ENCODE data around the gene DOCK9. TPM values are rescaled to one million over a fixed set of nuclear protein-coding genes. Genes with fewer than 3 reads are reported as not detected.

The DOCK9 gene
- total RNA-seq, 1 experiment from 2014 or later = 36.6 TPM

DNA sequence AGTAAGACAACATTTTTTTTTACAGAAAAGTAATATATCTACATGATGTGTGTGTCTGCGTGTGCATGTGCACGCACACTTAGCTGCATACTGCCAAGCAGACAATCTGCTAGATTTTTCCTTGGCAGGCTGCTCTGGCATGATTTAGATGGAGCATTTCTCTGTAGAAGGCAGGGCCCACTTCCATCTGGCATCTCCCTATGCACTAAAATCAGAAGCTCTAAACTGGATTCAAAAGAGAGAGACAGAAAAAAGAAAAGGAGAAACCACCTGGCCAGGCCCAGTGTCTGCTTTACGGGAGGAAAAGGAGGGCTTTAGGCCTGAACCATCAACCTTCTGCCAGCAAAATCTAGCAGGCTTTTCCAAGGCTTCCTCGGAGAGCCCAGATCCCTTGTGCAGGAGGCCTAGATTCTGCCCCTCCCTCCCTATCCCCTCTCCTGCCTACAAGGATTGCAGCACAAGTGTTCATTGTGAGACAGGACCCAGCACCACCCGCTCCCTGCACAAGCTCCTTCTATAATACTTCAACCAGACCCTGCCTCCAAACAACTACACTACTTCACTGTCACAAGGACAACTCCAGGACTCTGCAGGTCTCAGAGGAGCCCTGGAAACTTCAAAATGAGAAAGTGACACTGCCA lies 99.3 kb downstream of the DOCK9 start (continued):
- TF ChIP-seq, protein P1, sequence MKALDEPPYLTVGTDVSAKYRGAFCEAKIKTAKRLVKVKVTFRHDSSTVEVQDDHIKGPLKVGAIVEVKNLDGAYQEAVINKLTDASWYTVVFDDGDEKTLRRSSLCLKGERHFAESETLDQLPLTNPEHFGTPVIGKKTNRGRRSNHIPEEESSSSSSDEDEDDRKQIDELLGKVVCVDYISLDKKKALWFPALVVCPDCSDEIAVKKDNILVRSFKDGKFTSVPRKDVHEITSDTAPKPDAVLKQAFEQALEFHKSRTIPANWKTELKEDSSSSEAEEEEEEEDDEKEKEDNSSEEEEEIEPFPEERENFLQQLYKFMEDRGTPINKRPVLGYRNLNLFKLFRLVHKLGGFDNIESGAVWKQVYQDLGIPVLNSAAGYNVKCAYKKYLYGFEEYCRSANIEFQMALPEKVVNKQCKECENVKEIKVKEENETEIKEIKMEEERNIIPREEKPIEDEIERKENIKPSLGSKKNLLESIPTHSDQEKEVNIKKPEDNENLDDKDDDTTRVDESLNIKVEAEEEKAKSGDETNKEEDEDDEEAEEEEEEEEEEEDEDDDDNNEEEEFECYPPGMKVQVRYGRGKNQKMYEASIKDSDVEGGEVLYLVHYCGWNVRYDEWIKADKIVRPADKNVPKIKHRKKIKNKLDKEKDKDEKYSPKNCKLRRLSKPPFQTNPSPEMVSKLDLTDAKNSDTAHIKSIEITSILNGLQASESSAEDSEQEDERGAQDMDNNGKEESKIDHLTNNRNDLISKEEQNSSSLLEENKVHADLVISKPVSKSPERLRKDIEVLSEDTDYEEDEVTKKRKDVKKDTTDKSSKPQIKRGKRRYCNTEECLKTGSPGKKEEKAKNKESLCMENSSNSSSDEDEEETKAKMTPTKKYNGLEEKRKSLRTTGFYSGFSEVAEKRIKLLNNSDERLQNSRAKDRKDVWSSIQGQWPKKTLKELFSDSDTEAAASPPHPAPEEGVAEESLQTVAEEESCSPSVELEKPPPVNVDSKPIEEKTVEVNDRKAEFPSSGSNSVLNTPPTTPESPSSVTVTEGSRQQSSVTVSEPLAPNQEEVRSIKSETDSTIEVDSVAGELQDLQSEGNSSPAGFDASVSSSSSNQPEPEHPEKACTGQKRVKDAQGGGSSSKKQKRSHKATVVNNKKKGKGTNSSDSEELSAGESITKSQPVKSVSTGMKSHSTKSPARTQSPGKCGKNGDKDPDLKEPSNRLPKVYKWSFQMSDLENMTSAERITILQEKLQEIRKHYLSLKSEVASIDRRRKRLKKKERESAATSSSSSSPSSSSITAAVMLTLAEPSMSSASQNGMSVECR (CRISPR knock-in tag; IDR thresholded peaks at IDR 0.05; ENCODE audit: borderline replicate concordance) = no peak
- no peak for TF ChIP-seq TP53 (CRISPR knock-in tag; IDR thresholded peaks at IDR 0.05)
- no peak for TF ChIP-seq NR2C2 (CRISPR knock-in tag; IDR thresholded peaks at IDR 0.05)
- no peak for TF ChIP-seq GTF2I (CRISPR knock-in tag; conservative IDR thresholded peaks at IDR 0.05)
- no peak for TF ChIP-seq ZNF671 (CRISPR knock-in tag; IDR thresholded peaks at IDR 0.05)
- no peak for TF ChIP-seq ZNF416 (CRISPR knock-in tag; IDR thresholded peaks at IDR 0.05)

DNA sequence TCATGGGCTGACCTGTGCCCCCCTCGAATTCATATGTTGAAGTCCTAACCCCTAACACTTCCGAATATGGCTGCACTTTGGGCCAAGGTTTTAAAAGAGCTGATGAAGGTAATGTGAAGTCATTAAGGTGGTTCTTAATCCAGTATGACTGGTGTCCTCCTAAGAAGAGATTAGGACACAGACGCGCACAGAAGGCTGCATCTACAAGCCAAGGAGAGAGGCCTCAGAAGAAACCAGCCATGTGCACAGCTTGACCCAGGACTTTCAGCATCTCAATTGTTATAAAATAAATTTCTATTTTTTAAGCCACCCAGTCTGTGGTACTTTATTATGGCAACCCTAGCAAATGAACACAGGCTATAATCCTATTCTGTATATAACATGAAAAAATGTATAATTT lies 99.9 kb downstream of the DOCK9 start:
- Mint-ChIP-seq H3K4me3 (no peak overlapping the region), H3K4me1 (peaks cover 34% of the 10 kb centered on the region), H3K27ac (no peak overlapping the region)

More for the DNA sequence above, 99.9 kb downstream of the DOCK9 start:
- POLR2A ChIA-PET = no interaction called here
- CTCF ChIA-PET = no interaction called here
- DNase-seq (ENCODE audit: low spot score) (no peak), ATAC-seq (no peak)
- TF ChIP-seq, protein P2, sequence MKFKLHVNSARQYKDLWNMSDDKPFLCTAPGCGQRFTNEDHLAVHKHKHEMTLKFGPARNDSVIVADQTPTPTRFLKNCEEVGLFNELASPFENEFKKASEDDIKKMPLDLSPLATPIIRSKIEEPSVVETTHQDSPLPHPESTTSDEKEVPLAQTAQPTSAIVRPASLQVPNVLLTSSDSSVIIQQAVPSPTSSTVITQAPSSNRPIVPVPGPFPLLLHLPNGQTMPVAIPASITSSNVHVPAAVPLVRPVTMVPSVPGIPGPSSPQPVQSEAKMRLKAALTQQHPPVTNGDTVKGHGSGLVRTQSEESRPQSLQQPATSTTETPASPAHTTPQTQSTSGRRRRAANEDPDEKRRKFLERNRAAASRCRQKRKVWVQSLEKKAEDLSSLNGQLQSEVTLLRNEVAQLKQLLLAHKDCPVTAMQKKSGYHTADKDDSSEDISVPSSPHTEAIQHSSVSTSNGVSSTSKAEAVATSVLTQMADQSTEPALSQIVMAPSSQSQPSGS (CRISPR knock-in tag; IDR thresholded peaks at IDR 0.05; ENCODE audit: borderline replicate concordance, low read depth) = no peak
- TF ChIP-seq SP1 (CRISPR knock-in tag; conservative IDR thresholded peaks at IDR 0.05) (no peak), KAT7 (CRISPR knock-in tag; IDR thresholded peaks at IDR 0.05; ENCODE audit: borderline replicate concordance) (no peak), ZNF263 (CRISPR knock-in tag; IDR thresholded peaks at IDR 0.05; ENCODE audit: low read depth) (no peak), NFE2L1 (CRISPR knock-in tag; IDR thresholded peaks at IDR 0.05) (no peak), IRF2 (CRISPR knock-in tag; IDR thresholded peaks at IDR 0.05; ENCODE audit: borderline replicate concordance, low read depth) (no peak), TP53 (CRISPR knock-in tag; IDR thresholded peaks at IDR 0.05) (no peak), EMX1 (CRISPR knock-in tag; IDR thresholded peaks at IDR 0.05) (no peak), ELF4 (CRISPR knock-in tag; IDR thresholded peaks at IDR 0.05; ENCODE audit: low read depth) (no peak), CREB1 (CRISPR knock-in tag; IDR thresholded peaks at IDR 0.05) (no peak)
- TF ChIP-seq, protein P3, sequence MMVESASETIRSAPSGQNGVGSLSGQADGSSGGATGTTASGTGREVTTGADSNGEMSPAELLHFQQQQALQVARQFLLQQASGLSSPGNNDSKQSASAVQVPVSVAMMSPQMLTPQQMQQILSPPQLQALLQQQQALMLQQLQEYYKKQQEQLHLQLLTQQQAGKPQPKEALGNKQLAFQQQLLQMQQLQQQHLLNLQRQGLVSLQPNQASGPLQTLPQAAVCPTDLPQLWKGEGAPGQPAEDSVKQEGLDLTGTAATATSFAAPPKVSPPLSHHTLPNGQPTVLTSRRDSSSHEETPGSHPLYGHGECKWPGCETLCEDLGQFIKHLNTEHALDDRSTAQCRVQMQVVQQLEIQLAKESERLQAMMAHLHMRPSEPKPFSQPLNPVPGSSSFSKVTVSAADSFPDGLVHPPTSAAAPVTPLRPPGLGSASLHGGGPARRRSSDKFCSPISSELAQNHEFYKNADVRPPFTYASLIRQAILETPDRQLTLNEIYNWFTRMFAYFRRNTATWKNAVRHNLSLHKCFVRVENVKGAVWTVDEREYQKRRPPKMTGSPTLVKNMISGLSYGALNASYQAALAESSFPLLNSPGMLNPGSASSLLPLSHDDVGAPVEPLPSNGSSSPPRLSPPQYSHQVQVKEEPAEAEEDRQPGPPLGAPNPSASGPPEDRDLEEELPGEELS (CRISPR knock-in tag; IDR thresholded peaks at IDR 0.05) = no peak
- TF ChIP-seq, protein P4, sequence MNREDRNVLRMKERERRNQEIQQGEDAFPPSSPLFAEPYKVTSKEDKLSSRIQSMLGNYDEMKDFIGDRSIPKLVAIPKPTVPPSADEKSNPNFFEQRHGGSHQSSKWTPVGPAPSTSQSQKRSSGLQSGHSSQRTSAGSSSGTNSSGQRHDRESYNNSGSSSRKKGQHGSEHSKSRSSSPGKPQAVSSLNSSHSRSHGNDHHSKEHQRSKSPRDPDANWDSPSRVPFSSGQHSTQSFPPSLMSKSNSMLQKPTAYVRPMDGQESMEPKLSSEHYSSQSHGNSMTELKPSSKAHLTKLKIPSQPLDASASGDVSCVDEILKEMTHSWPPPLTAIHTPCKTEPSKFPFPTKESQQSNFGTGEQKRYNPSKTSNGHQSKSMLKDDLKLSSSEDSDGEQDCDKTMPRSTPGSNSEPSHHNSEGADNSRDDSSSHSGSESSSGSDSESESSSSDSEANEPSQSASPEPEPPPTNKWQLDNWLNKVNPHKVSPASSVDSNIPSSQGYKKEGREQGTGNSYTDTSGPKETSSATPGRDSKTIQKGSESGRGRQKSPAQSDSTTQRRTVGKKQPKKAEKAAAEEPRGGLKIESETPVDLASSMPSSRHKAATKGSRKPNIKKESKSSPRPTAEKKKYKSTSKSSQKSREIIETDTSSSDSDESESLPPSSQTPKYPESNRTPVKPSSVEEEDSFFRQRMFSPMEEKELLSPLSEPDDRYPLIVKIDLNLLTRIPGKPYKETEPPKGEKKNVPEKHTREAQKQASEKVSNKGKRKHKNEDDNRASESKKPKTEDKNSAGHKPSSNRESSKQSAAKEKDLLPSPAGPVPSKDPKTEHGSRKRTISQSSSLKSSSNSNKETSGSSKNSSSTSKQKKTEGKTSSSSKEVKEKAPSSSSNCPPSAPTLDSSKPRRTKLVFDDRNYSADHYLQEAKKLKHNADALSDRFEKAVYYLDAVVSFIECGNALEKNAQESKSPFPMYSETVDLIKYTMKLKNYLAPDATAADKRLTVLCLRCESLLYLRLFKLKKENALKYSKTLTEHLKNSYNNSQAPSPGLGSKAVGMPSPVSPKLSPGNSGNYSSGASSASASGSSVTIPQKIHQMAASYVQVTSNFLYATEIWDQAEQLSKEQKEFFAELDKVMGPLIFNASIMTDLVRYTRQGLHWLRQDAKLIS (CRISPR knock-in tag; IDR thresholded peaks at IDR 0.05; ENCODE audit: borderline replicate concordance) = no peak
- TF ChIP-seq, protein P5, sequence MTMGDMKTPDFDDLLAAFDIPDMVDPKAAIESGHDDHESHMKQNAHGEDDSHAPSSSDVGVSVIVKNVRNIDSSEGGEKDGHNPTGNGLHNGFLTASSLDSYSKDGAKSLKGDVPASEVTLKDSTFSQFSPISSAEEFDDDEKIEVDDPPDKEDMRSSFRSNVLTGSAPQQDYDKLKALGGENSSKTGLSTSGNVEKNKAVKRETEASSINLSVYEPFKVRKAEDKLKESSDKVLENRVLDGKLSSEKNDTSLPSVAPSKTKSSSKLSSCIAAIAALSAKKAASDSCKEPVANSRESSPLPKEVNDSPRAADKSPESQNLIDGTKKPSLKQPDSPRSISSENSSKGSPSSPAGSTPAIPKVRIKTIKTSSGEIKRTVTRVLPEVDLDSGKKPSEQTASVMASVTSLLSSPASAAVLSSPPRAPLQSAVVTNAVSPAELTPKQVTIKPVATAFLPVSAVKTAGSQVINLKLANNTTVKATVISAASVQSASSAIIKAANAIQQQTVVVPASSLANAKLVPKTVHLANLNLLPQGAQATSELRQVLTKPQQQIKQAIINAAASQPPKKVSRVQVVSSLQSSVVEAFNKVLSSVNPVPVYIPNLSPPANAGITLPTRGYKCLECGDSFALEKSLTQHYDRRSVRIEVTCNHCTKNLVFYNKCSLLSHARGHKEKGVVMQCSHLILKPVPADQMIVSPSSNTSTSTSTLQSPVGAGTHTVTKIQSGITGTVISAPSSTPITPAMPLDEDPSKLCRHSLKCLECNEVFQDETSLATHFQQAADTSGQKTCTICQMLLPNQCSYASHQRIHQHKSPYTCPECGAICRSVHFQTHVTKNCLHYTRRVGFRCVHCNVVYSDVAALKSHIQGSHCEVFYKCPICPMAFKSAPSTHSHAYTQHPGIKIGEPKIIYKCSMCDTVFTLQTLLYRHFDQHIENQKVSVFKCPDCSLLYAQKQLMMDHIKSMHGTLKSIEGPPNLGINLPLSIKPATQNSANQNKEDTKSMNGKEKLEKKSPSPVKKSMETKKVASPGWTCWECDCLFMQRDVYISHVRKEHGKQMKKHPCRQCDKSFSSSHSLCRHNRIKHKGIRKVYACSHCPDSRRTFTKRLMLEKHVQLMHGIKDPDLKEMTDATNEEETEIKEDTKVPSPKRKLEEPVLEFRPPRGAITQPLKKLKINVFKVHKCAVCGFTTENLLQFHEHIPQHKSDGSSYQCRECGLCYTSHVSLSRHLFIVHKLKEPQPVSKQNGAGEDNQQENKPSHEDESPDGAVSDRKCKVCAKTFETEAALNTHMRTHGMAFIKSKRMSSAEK (CRISPR knock-in tag; IDR thresholded peaks at IDR 0.05; ENCODE audit: borderline replicate concordance) = no peak
- Mint-ChIP-seq H3K9me3 (peaks cover 21% of the 10 kb centered on the region), H3K36me3 (peaks cover 32% of the 10 kb centered on the region), H3K27me3 (ENCODE audit: low read depth) (no peaks in the 10 kb centered on the region)

All from WTC11 (cell line).